8988T (cell line): ENCODE data around the gene MRGPRD.
"Not testable (repeated sequence)": the region's sequence is repeated elsewhere in the genome, so short reads cannot be mapped to it uniquely, and the experiment has no call there.

Source experiments
- DNase-seq: peaks from one replicate; pipeline ENCODE4 v3.0.0; 2011

The MRGPRD gene

DNA sequence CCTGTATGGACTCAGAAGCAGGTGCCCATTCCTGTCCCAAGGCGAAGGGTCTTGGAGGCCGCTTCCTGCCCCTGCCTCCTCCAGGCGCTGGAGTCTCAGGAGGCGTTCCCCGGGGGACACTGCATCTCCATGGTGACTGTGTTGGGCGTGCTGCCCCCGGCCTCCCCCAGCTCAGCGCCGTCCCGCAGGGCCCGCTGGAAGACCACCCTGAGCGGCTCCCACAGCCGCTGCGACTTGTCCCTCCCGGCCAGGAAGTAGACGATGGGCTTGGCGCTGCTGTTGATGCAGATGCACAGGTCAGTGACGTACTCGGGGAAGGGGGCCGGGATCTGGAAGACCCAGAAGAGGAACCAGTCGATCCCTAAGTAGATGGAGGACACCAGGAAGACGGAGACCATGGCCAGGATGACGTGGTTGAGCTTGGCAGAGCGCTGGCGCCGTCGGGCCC lies 24.4 kb upstream of the MRGPRD start:
- DNase-seq: no peak

DNA sequence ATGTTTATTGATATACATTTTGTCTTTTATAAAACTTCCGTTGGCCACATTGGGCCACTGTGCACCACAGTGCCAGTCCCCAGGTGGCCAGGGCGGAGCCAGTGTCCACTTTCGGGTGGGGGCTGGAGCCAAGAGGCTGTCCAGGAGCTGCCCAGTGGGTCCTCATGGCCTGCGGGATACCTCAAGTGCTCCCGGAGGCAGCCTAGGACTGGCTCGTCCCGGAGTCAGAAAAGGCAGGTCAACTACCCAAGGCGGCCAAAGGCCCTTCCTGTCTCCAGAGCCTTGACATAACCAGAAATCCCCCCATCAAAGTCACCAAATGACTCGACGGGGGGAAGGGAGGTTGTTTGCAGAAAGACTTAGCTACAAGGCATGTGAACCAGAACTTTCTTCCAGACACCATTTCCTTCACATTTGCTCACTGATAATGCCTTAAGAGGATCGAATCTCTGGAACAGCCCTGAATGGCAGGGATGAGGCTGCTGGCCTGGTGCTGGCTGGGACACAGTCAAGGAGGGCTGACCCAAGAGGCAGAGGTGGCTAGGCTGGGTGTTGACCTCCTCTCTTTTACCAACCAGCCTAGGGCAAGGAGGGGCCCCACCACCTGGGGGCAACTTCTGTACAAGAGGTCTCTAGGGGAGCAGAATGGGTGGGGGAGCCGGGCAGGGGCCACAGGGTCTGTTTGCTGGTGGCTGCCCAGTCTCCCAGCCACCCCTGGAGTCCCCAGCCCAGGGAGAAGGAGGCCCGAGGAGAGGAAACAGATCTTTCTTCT lies 23.8 kb upstream of the MRGPRD start:
- no peak for DNase-seq

- DNase-seq: no peak
Measured at GRCh38 chr11:69003866-69004367, 23.1 kb upstream of the MRGPRD start.

GRCh38 chr11:69003301-69003865 lies 22.6 kb upstream of the MRGPRD start:
- DNase-seq: no peak

GRCh38 chr11:69002570-69003231 lies 21.9 kb upstream of the MRGPRD start:
- DNase-seq: no peak

DNA sequence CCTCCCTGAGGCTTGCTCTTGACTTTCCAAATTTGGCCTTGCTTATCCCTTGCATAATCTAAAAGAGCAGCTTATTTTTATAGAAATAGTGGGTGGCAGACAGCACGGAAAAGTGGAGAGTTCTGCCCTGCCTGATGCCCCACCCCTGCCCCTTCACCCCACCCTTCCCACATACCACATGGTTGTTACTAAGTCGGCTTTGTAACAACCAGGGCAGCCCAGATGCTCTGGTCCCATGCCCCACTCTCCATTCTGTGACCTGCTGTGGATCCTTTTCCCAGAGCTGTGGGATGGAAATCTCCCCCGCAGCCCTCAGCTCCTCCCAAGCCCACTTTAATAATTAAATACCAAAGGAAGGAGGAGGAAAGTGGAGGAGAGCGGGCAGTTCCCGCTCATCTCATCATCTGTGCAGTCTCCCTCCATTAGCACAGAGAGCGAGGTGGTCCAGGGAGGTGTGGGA lies 21.4 kb upstream of the MRGPRD start:
- no peak for DNase-seq

DNA sequence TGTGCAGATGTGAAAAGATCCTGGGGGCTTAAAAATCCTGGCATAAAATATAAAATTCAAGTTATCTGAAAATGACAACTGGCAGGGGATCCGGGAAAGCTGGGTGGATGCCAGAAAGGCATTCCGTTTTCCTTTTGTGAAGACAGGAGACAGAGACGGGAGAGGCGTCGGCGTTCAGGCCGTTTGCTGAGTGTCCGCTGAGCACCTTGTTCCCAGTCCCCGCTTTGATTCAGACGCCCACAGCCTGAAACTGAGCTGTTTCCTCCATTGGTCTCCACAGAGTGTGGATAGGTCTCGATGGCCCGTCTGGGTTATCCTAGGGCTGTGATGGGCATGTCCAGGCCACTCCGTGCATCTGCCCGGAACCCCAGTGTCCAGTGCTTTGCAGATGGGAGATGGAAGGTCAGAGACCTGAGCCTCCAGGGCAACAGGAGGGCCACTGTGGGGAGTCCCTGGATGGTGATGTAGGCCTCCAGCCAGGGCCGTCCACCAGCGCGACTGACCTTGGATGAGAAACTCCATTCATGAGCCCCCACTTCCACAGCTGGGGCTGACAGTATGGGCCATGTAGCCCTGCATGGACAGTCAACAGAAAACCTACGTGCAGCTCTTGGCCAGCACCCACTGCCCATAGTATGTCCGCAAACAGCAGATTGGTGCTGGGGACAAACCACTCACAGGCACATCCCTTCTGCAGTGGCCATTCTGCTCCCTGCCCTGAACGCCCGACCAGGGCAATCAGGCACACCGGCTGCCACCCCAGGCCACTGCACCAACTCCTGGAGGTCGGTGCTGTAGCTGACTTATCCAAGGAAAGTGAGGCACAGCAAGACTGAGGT lies 20.7 kb upstream of the MRGPRD start:
- no peak for DNase-seq

GRCh38 chr11:69000831-69001242 lies 20.1 kb upstream of the MRGPRD start:
- no peak for DNase-seq

DNA sequence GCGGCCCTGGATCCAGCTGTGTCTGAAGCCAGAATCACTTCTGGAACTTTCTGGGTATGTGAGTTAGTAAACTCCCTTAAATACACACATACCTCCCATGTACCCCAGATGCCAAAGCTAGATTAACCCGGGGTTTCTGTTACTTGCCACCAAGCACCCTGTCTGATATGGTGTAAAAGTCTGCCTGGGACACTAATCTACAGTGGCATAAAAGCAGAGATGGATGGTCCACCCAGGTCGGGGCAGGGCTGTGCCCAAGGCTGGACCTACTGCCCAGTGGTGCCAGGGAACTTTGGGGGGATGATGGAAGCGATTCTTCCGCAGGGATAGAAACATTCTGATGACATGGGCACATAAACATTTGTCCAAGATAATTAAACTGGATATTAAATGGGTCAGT lies 19.6 kb upstream of the MRGPRD start:
- no peak for DNase-seq

DNA sequence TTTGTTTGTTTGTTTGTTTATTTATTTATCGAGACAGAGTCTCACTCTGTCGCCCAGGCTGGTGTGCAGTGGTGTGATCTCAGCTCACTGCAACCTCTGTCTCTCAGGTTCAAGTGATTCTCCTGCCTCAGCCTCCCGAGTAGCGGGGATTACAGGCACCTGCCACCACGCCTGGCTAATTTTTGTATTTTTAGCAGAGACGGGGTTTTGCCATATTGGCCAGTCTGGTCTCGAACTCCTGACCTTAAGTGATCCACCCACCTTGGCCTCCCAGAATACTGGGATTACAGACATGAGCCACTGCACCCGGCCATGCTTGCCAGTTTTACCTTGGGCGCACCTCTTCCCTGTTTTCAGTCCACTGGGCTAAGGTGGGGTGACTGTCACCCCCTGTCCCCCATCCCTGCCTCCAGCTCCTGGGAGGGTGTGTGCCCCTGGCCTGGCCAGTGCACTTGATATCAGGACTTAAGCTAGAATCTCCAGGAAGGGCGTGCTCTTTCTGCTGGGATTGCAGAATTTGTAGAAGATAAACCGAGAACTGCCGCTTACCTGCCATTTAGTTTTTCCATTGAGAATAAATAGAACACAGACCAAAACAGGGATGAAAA lies 19.1 kb upstream of the MRGPRD start:
- DNase-seq: not testable (repeated sequence)

DNA sequence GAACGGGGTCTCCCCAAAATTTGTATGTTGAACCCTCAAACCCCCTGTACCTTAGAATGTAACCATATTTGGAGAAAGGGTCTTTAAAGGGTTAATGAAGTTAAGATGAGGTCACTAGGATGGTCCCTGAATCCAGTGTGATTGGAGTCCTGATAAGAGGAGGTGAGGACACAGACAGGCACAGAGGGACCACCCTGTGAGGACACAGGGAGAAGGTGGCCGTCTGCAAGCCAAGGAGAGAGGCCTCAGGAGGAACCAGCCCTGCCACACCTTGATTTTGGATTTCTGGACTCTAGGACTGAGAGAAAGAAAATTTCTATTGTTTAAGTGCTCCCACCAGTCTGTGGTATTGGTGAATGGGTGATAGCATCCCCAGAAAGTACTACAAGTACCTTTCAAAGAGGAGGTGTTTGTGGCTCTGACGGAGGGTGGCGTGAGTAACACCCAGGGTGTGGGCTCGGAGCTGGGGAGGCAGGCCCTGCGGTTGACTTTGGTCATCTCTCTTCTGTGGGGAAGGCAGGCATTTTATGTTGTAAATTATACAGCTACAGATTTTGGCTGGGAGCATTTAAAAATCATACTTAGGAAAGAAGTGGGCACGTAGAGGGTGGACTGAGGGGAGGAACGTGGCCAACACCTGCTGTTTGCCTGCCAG lies 18.4 kb upstream of the MRGPRD start:
- DNase-seq: no peak

DNA sequence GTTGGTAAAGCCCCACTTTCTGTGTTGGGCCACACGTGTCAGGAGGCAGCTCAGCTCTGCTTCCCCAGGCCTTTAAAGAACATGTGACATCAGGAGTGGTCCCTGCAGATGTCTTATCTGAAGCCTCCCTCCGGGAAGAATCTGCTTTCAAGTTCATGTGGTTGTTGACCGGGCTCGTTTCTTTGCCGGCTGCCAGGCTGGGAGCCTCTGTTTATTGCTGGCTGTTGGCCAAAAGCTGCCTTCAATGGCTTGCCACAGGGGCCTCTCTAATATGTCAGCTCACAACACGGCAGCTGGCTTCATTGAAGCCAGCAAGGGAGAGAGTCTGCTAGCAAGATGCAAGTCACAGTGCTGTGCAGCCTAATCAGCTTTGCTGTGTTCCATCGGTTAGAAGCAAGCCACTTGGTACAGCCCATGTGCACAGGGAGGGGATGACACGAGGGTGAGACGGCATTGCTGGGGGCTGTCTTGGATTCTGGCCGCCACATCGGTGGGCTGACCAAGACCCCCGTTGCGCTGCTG lies 17.7 kb upstream of the MRGPRD start:
- no peak for DNase-seq

DNA sequence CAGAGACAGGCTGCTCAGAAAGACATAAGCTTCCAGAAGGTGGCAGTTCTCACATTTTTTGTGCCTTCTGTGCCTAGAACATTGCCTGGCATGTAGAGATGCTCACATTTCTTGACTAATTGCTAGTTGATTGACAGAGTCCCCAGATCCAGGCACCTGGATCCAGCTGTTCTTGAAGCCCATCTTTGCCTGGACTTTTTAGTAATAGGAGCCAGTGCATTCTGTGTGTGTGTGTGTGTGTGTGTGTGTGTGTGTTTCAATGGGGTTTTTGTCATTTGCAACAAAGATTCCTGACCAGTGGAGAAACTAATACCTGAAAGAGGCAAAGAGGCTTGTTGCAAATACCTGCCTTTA lies 17.2 kb upstream of the MRGPRD start:
- no peak for DNase-seq

GRCh38 chr11:68997124-68997994 lies 16.6 kb upstream of the MRGPRD start:
- DNase-seq: no peak

DNA sequence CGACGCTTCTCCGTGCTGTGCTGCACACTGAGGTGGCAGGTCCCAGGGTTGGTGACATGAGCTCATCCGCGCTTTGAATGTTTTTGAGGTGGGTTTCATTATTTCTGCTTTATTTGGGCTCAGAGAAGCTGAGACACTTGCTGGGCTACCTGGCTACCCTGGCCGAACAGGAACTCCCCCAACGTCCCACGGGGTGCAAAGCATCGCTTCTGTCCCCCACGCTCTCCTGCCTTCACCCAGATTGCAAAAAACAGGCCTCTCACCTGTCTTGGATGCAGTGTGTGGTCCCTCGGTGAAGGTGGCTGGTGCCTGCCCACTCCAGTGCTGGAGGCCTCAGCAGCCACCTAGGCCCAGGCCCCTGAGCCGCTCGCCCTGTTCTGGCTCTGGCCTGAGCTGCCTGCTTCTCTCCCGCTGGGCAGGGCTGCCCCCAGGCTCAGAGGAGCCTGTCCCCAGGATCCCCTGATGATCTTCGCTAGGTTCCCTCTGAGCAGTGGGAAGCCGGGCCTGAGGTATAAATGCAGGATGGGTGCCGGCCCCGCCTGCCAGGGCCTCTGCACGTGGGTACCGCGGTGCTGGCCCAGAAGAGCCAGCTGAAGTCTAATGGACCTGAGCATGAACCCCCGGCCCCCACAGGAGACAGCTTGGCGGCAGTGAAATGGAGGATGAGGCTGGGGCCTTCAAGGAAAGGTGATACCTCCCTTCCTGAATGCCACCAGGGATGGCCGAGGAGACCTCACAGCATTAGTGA lies 15.8 kb upstream of the MRGPRD start:
- no peak for DNase-seq

DNA sequence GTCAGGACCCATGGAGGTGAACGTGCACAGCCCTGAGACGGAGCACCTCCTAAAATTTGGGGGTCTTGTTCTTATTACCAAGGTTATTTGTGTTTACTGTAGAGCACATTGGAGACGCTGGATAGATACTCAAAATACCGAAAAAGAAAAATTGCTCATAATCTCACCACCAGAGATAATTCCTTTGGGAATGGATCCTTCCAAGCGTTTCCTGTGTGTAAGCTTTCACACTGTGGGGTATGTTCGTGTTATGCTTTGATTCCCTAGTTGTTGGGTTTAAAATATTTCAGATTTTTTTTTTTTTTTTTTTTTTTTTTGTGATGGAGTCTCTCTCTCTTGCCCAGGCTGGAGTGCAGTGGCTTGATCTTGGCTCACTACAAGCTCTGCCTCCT lies 14.1 kb upstream of the MRGPRD start:
- DNase-seq: no peak

DNA sequence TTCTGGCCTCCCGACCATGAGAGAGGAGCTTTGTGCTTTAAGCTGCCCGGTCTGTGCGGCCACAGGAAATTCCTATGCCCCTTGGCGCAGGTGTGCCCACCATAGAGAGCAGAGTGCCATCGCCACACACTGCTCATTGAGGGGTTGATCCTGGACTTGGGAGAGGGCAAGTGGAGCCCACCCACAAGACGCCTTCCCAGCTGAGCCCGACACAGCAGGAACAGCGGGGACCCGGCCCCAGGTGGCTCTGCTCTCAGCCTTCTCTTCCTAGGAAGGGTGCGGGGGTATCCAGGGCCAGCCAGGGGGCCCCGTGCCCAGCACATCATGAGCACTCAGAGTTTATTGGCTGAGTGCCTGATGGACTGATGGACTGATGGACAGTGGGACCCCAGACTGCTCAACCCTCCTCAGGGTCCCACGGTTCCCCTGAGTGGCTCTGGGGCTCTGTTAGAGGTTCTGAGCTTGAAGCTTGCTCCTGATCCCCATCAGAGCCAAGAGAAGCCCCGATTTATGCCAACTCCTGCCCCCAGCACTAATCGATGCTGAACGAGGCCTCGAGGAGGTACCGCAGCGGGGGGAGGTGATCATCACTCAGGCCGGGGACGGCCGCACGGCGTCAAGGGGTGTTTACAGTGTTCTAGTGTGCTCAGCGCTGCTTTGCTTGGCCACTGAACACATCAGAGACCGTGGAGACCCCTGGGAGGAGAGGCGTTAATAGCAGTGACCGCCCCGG lies 13.5 kb upstream of the MRGPRD start:
- no peak for DNase-seq

DNA sequence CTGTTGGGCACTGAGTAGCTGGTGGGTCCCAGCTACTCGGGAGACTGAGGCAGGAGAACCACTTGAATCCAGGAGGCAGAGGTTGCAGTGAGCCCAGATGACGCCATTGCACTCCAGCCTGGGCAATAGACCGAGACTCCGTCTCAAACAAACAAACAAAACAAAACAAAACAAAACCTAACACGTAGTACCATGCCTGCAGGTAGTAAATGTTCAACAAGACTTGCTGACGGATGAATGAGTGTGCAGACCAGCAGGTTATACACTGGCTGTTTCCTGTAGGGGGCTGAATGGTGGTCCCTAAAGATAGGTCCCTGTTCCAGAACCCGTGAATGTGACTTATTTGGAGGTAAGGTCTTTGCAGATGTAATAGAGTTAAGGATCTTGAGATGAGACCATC lies 12.8 kb upstream of the MRGPRD start:
- DNase-seq: no peak

- no peak for DNase-seq
Measured at GRCh38 chr11:68992743-68993255, 12.0 kb upstream of the MRGPRD start.
